T-helper 1 cell treated with Interleukin-12 subunit alpha and Interleukin-12 subunit beta and Interleukin-4 antibody, amounts not matched to agents 30 μg/mL and 1 μg/mL, for 36 hours (primary cell): ENCODE data around the gene BTRC.
A peak's percentile ranks its signal among the peaks of the same experiment; 100 is the strongest.
"Not testable (repeated sequence)": the region's sequence is repeated elsewhere in the genome, so short reads cannot be mapped to it uniquely, and the experiment has no call there.

Source experiments
- H3K27ac Mint-ChIP-seq: one replicate; pipeline ENCODE4 v1.8.0; 2021; ENCODE audit warnings: mild to moderate bottlenecking, mixed read lengths
- H3K27me3 Mint-ChIP-seq: one replicate; pipeline ENCODE4 v1.8.0; 2021; ENCODE audit warnings: low read depth, mixed read lengths
- H3K36me3 Mint-ChIP-seq: one replicate; pipeline ENCODE4 v1.8.0; 2021; ENCODE audit warnings: low read depth, mixed read lengths
- H3K4me1 Mint-ChIP-seq: one replicate; pipeline ENCODE4 v1.8.0; 2021; ENCODE audit warnings: low read depth, mixed read lengths
- H3K4me3 Mint-ChIP-seq: one replicate; pipeline ENCODE4 v1.8.0; 2021; ENCODE audit warnings: mild to moderate bottlenecking, moderate library complexity, mixed read lengths
- H3K9me3 Mint-ChIP-seq: one replicate; pipeline ENCODE4 v1.8.0; 2021; ENCODE audit warnings: mixed read lengths

The BTRC gene

GRCh38 chr10:101353692-101354327 is at the start of gene BTRC:
BTRC (plus strand) TSS chr10:101354165; CDS start chr10:101354181, 16 bp downstream.
- peaks cover 8% of the 10 kb centered on the region for H3K36me3 Mint-ChIP-seq
- H3K4me3 Mint-ChIP-seq: peak within 1 kb of the TSS; percentile 93
- no peaks in the 10 kb centered on the region for H3K9me3 Mint-ChIP-seq
- H3K4me1 Mint-ChIP-seq: peaks cover 16% of the 10 kb centered on the region
- H3K27me3 Mint-ChIP-seq: peaks cover 23% of the 10 kb centered on the region
- H3K27ac Mint-ChIP-seq: peak within 1 kb of the TSS; percentile 97

- Mint-ChIP-seq H3K4me1 (no peaks in the 10 kb centered on the region), H3K27me3 (peaks cover 37% of the 10 kb centered on the region), H3K27ac (no peak overlapping the region), H3K9me3 (no peaks in the 10 kb centered on the region), H3K4me3 (no peak overlapping the region), H3K36me3 (no peaks in the 10 kb centered on the region)
These were observed 49.6 kb upstream of the BTRC start for GRCh38 chr10:101304316-101304715.

GRCh38 chr10:101305320-101306241 is 48.4 kb upstream of the BTRC start:
- Mint-ChIP-seq H3K4me3 (no peak overlapping the region), H3K27ac (no peak overlapping the region), H3K9me3 (no peaks in the 10 kb centered on the region)

GRCh38 chr10:101308051-101308450 is 45.9 kb upstream of the BTRC start:
- no peaks in the 10 kb centered on the region for H3K9me3 Mint-ChIP-seq
- no peak overlapping the region for H3K4me3 Mint-ChIP-seq
- H3K4me1 Mint-ChIP-seq: peaks cover 6% of the 10 kb centered on the region
- H3K36me3 Mint-ChIP-seq: peaks cover 2% of the 10 kb centered on the region
- no peak overlapping the region for H3K27ac Mint-ChIP-seq
- H3K27me3 Mint-ChIP-seq: peaks cover 52% of the 10 kb centered on the region

More at GRCh38 chr10:101305320-101306241, 48.4 kb upstream of the BTRC start:
- Mint-ChIP-seq H3K4me1 (peaks cover 1% of the 10 kb centered on the region), H3K36me3 (peaks cover under 1% of the 10 kb centered on the region), H3K27me3 (peaks cover 42% of the 10 kb centered on the region)

- peaks cover 2% of the 10 kb centered on the region for H3K36me3 Mint-ChIP-seq
- H3K4me1 Mint-ChIP-seq: peaks cover 6% of the 10 kb centered on the region
- H3K27me3 Mint-ChIP-seq: peaks cover 47% of the 10 kb centered on the region
- H3K9me3 Mint-ChIP-seq: no peaks in the 10 kb centered on the region
- peak overlapping the region; percentile 15 for H3K4me3 Mint-ChIP-seq
- no peak overlapping the region for H3K27ac Mint-ChIP-seq
These were observed 43.3 kb upstream of the BTRC start for GRCh38 chr10:101310529-101311184.

- Mint-ChIP-seq H3K27me3 (peaks cover 47% of the 10 kb centered on the region), H3K27ac (no peak overlapping the region), H3K9me3 (no peaks in the 10 kb centered on the region), H3K4me3 (no peak overlapping the region), H3K4me1 (peaks cover 6% of the 10 kb centered on the region), H3K36me3 (peaks cover 2% of the 10 kb centered on the region)
These were observed 42.5 kb upstream of the BTRC start for GRCh38 chr10:101311185-101312066.

GRCh38 chr10:101319241-101319915 is 34.6 kb upstream of the BTRC start:
- H3K27me3 Mint-ChIP-seq: peaks cover 9% of the 10 kb centered on the region
- H3K27ac Mint-ChIP-seq: no peak overlapping the region
- no peaks in the 10 kb centered on the region for H3K4me1 Mint-ChIP-seq
- H3K9me3 Mint-ChIP-seq: no peaks in the 10 kb centered on the region
- no peaks in the 10 kb centered on the region for H3K36me3 Mint-ChIP-seq
- H3K4me3 Mint-ChIP-seq: no peak overlapping the region

GRCh38 chr10:101321073-101321472 is 32.9 kb upstream of the BTRC start:
- Mint-ChIP-seq H3K9me3 (no peaks in the 10 kb centered on the region), H3K27me3 (peaks cover 20% of the 10 kb centered on the region), H3K4me3 (no peak overlapping the region), H3K4me1 (no peaks in the 10 kb centered on the region), H3K36me3 (no peaks in the 10 kb centered on the region), H3K27ac (no peak overlapping the region)

- no peak overlapping the region for H3K4me3 Mint-ChIP-seq
- H3K27ac Mint-ChIP-seq: no peak overlapping the region
- H3K4me1 Mint-ChIP-seq: no peaks in the 10 kb centered on the region
- no peaks in the 10 kb centered on the region for H3K9me3 Mint-ChIP-seq
- H3K36me3 Mint-ChIP-seq: no peaks in the 10 kb centered on the region
- peaks cover 30% of the 10 kb centered on the region for H3K27me3 Mint-ChIP-seq
These were observed 31.5 kb upstream of the BTRC start for GRCh38 chr10:101322266-101323108.

GRCh38 chr10:101323495-101323894 is 30.5 kb upstream of the BTRC start:
- Mint-ChIP-seq H3K4me3 (no peak overlapping the region), H3K27me3 (peaks cover 30% of the 10 kb centered on the region), H3K27ac (no peak overlapping the region), H3K9me3 (no peaks in the 10 kb centered on the region), H3K36me3 (no peaks in the 10 kb centered on the region), H3K4me1 (no peaks in the 10 kb centered on the region)

- not testable (repeated sequence) for H3K27ac Mint-ChIP-seq, H3K4me1 Mint-ChIP-seq, H3K4me3 Mint-ChIP-seq, H3K9me3 Mint-ChIP-seq, H3K36me3 Mint-ChIP-seq
- peaks cover 59% of the 10 kb centered on the region for H3K27me3 Mint-ChIP-seq
These were observed 26.5 kb upstream of the BTRC start for GRCh38 chr10:101327454-101327853.

GRCh38 chr10:101329341-101330032 is 24.5 kb upstream of the BTRC start:
- H3K27ac Mint-ChIP-seq: no peak overlapping the region
- peaks cover 57% of the 10 kb centered on the region for H3K27me3 Mint-ChIP-seq
- H3K9me3 Mint-ChIP-seq: no peaks in the 10 kb centered on the region
- no peak overlapping the region for H3K4me3 Mint-ChIP-seq
- H3K36me3 Mint-ChIP-seq: no peaks in the 10 kb centered on the region
- H3K4me1 Mint-ChIP-seq: no peaks in the 10 kb centered on the region
